Stimulated activated CD4-positive, alpha-beta T cell treated with anti-CD3 and anti-CD28 coated beads, Interleukin-4, amount 100 ng/mL, for 24 hours (primary cell): ENCODE data around the gene CST8.

Experiments
- DNase-seq: peaks from one replicate; pipeline ENCODE4 v3.0.0-alpha.2; 2020

CST8 gene

DNA sequence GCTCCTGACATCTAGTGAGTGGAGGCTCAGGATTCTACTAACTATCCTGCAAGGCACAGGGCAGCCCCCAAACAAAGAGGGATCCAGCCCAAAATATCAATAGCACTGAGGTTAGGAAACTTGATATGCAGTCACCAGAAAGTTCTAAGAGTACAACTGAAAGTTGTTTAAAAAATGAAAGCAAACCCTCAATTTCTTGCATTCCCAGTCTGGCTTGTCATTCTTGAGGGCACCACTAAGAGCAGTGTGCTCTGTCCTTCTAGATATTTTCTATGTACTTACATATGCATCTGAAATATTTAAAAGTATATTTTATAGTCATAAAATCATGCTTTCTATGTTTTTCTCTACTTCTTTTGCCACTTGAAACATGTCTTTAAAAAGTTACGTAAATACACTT is 35.9 kb downstream of the CST8 start:
- DNase-seq = no peak

GRCh38 chr20:23528867-23529431 is 38.0 kb downstream of the CST8 start:
- no peak for DNase-seq

DNA sequence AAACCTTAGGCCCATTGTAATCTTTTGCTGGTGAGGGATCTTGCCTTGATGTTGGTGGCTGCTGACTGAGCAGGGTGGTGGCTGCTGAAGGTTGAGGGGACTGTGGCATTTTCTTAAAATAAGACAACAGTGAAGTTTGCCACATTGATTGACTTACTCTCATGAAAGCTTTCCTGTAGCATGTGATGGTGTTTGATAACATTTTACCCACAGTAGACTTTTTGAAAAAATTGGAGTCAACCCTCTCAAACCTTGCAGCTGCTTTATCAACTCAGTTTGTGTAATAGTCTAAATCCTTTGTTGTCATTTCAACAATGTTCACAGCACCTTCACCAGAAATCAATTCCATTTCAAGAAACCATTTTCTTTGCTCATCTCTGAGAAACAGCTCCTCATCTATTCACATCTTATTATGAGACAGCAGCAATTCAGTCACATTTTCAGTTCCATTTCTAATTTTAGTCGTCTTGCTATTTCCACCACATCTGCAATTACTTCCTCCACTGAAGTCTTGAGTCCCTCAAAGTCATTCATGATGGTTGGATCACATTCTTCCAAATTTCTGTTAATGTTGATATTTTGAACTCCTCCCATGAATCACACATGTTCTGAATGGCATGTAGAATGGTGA is 40.1 kb downstream of the CST8 start:
- no peak for DNase-seq

GRCh38 chr20:23532533-23532932 is 41.6 kb downstream of the CST8 start:
- DNase-seq = no peak

- no peak for DNase-seq
Measured at GRCh38 chr20:23533161-23533560, 42.2 kb downstream of the CST8 start.

- no peak for DNase-seq
Measured at GRCh38 chr20:23534801-23535593, 44.1 kb downstream of the CST8 start.

- DNase-seq = no peak
Measured at GRCh38 chr20:23536328-23536974, 45.5 kb downstream of the CST8 start.

DNA sequence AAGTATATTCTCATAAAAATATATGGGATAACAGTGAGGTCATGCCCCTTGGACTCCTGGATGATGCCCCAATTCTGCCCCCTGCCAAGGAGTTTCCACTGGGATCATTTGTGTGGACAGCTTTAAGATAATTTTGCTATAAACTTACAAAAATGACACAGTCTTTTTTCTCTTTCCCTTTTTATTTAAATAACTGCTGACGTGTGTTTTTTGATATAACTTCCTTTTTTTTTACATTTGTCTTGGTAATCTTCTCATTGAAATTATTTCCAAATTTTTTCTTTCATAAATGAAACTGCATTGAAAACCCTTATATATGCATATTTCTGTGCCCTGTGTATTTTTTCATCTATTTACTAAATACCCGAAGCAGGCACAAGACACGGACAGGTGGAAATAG is 46.1 kb downstream of the CST8 start:
- DNase-seq = no peak

- DNase-seq = no peak
Measured at GRCh38 chr20:23540624-23541023, 49.7 kb downstream of the CST8 start.

DNA sequence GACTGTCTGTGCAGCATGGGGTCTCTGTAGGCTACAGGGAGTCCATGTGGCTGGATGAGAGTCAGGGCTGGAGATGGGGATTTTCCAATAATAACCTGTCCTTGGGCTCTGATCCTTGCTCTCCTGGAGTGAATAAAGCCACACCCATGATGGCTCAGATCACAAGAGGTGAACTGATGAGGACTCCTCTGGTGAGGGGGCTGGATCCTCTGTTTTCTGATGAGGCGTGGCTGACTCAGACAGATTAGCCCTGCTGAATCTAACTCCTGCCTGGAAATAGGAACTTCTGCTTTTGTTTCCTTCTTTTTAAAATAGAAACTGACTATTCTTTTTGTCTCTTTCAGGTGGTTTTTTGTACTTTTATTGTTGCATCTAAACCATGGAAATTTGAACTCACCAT is 50.4 kb downstream of the CST8 start:
- DNase-seq = no peak

GRCh38 chr20:23541776-23542175 is 50.9 kb downstream of the CST8 start:
- no peak for DNase-seq

DNA sequence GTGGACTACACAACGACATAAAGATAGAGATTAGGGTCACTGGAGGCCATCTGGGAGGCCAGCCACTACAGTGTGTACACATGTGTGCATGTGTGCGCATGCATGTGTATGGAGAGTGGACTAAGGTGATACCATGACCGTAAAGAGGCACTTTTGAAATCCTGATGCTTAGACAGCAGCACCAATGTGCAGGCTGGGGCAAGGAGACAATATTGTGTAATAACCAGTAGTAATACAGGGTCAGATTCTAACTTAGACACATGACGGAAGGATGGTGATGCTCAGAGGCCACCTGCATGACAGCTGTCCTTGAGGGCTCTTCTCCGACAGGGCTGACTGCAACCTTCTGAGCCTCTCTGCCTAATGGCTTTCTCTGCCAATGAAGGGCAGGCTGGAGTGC is 51.9 kb downstream of the CST8 start:
- DNase-seq = no peak

GRCh38 chr20:23544133-23544532 is 53.2 kb downstream of the CST8 start:
- no peak for DNase-seq
